ENCODE measurements around the gene NRAP. TPM values are rescaled to one million over a fixed set of nuclear protein-coding genes. Genes with fewer than 3 reads are reported as not detected.
A peak's percentile ranks its signal among the peaks of the same experiment; 100 is the strongest.

NRAP gene
- total and polyA plus RNA-seq, 2 experiments from 2014 or later: not detected

GRCh38 chr10:113557903-113558321, 105.9 kb downstream of the NRAP start:
- no peaks in the 10 kb centered on the region for H3K9me3 Mint-ChIP-seq
- peak overlapping the region; percentile 17 for H3K4me2 ChIP-seq
- peak; percentile 61 for DNase-seq (ENCODE audit: low spot score)
- peaks cover 14% of the 10 kb centered on the region; the same call in 1 of the 2 replicates for H3K4me1 ChIP-seq (ENCODE audit: insufficient read depth)
- ATAC-seq: peak; percentile 59
- H3K79me2 ChIP-seq (replicated peaks; ENCODE audit: insufficient read depth): no peaks in the 10 kb centered on the region
- no peaks in the 10 kb centered on the region; the same call in 2 of the 3 replicates for H3K36me3 Mint-ChIP-seq (ENCODE audit: low read depth)
- H4K20me1 ChIP-seq (replicated peaks; ENCODE audit: insufficient read depth): peaks cover 21% of the 10 kb centered on the region; the same call in 1 of the 2 replicates
- H3K27ac Mint-ChIP-seq: no peak overlapping the region
- H3K27me3 Mint-ChIP-seq (ENCODE audit: insufficient read depth, low read depth, poor library complexity): peaks cover 98% of the 10 kb centered on the region
- H3K27ac ChIP-seq (ENCODE audit: low read depth): no peak overlapping the region
- H3K4me3 Mint-ChIP-seq: peak overlapping the region; percentile 41
- no peak overlapping the region for H2AFZ ChIP-seq
- peaks cover 100% of the 10 kb centered on the region for H3K27me3 ChIP-seq (ENCODE audit: insufficient read depth)
- H3F3A ChIP-seq (replicated peaks; ENCODE audit: low read depth): no peaks in the 10 kb centered on the region
- no peak overlapping the region for H3K4me3 ChIP-seq
- TF ChIP-seq NANOG (IDR thresholded peaks at IDR 0.05; ENCODE audit: borderline replicate concordance) (no peak), ZNF114 (CRISPR knock-in tag; IDR thresholded peaks at IDR 0.05) (no peak), POLR2AphosphoS5 (IDR thresholded peaks at IDR 0.05; ENCODE audit: low read depth) (no peak), CREB1 (CRISPR knock-in tag; IDR thresholded peaks at IDR 0.05; ENCODE audit: low read depth) (no peak), REST (IDR thresholded peaks at IDR 0.05; ENCODE audit: unreplicated experiment) (no peak), JUNB (IDR thresholded peaks at IDR 0.05; ENCODE audit: unreplicated experiment) (no peak), CTCF (conservative IDR thresholded peaks at IDR 0.05; ENCODE audit: low read depth in 2 of 2) (no peak), ETS1 (IDR thresholded peaks at IDR 0.05) (no peak), ZNF331 (CRISPR knock-in tag; IDR thresholded peaks at IDR 0.05; ENCODE audit: low read depth) (no peak), EZH2 (IDR thresholded peaks at IDR 0.05; ENCODE audit: low read depth, unreplicated experiment) (no peak), ZNF462 (CRISPR knock-in tag; IDR thresholded peaks at IDR 0.05) (no peak), STAT1 (IDR thresholded peaks at IDR 0.05; ENCODE audit: unreplicated experiment) (no peak), EZH2phosphoT487 (IDR thresholded peaks at IDR 0.05; ENCODE audit: unreplicated experiment) (no peak)
- no peaks in the 10 kb centered on the region for H3K9me2 ChIP-seq (ENCODE audit: insufficient read depth)
- H3K4me1 Mint-ChIP-seq: peaks cover 26% of the 10 kb centered on the region
- no peaks in the 10 kb centered on the region for H3K36me3 ChIP-seq (ENCODE audit: insufficient read depth)

All from GM23338 (cell line).